ENCODE results near the gene RNASE12.
A peak's percentile ranks its signal among the peaks of the same experiment; 100 is the strongest.
"Not testable (repeated sequence)": the region's sequence is repeated elsewhere in the genome, so short reads cannot be mapped to it uniquely, and the experiment has no call there.

RNASE12 gene, protein sequence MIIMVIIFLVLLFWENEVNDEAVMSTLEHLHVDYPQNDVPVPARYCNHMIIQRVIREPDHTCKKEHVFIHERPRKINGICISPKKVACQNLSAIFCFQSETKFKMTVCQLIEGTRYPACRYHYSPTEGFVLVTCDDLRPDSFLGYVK

GRCh38 chr14:20591235-20591634, at the start of gene RNASE12:
Gene RNASE12 (minus strand): TSS chr14:20591376. CDS start chr14:20590723, 653 bp downstream.
- no peak within 1 kb of the TSS for H3K27ac ChIP-seq
- no peak for DNase-seq (ENCODE audit: low read depth, low spot score)

DNA sequence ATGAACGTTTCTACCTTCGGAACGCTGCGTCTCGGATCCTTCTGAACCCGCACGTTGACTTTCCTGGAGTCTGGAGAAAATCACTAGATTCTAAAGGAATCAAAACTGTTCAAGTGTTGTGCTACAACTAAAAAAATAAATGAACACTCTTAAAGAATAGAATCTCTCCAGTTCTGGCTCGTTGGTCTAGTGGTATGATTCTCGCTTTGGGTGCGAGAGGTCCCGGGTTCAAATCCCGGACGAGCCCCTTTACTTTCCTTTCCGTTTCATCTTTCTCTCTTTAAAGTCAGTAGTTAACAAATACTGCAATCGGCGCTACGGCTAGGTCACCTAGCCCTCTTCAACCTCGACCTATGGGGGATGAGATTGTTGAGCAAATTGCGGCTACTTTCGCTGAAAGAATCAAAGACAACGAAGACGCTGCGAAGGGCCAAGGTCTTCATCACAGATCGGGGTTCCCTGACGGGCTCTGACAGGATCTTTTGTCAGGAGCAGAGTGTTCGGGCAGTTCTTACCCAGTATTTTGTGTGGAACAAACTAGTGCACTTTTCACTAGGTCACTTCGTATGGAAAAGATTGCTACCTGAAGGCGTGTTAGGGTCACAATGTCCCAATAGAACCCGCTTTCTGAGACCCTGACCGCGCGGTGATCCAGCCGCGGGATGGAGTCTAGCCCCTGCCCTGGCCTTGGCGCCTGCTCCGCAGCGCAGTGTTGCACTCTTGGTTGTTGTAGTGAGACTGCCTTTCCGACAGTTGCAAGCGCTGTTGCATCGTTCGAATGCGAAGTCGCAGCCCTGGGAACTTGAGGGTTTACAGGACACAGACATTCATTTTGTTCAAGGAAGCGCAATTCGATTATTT, 41.9 kb upstream of the RNASE12 start:
- DNase-seq (ENCODE audit: low read depth, low spot score) = no peak
- H3K27ac ChIP-seq = no peak overlapping the region

DNA sequence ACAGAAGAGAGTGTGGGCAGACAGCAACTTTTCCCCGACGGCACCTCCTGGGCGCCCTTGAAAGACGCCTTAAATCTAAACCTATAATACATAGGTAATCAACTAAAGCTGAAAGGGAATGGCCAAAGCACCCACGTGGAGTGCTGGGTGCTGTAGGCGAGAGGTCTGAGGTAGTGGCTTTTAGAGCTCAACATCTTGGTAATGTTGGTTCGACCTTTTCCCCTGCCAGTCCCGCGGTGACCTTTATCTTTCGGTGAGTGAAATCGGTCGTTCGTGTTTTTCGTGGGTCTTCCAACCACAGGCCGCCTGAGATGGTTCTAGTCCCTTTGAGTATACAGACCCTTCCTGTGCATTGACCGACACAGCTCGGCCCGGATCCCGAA, 41.3 kb upstream of the RNASE12 start:
- DNase-seq (ENCODE audit: low read depth, low spot score) = no peak
- H3K27ac ChIP-seq = no peak overlapping the region

GRCh38 chr14:20631880-20632389, 40.8 kb upstream of the RNASE12 start:
- H3K27ac ChIP-seq = no peak overlapping the region
- DNase-seq (ENCODE audit: low read depth, low spot score) = no peak

GRCh38 chr14:20631023-20631879, 40.1 kb upstream of the RNASE12 start:
- H3K27ac ChIP-seq = peak overlapping the region; percentile 20
- no peak for DNase-seq (ENCODE audit: low read depth, low spot score)

GRCh38 chr14:20630340-20631022, 39.3 kb upstream of the RNASE12 start:
- no peak for DNase-seq (ENCODE audit: low read depth, low spot score)
- peak overlapping the region; percentile 20 for H3K27ac ChIP-seq

DNA sequence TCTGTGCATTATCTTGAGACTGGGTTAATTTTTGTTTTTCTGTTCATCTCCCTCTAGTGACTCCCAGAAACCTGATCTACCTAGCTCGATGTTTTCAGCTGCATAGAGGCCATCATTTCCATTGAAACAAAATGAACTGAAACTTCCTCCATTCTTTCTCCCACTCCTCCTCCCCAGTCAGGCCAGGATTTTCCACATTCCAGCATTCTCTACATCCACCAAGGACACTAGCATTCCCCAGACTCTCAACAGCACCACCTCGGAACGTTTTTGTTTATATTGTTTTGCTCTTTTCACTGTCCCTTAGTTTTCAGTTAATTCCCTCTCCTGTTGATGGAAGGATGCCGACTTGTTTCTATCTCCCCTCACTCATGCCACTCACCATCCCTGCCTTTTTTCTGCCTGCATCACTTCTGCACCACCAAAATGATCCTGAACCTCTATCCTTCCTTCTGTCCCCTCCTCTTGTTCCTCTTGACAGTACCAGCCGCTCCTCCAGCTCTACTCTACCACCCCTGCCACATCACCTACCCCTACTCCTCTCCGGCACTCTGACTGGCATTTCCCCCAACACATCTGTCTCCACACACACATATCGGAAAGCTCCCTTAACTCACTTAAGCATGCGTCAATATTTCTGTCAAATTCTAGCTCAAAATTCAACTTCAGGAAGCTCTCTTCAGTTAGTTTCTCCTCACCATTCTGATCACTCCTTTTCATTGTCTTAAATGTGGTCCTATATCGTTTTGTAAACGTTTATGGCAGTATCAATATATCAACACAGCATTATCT, 37.1 kb upstream of the RNASE12 start:
- H3K27ac ChIP-seq = peak overlapping the region; percentile 26
- DNase-seq (ENCODE audit: low read depth, low spot score) = no peak

- peak overlapping the region; percentile 26 for H3K27ac ChIP-seq
- no peak for DNase-seq (ENCODE audit: low read depth, low spot score)
Observed at GRCh38 chr14:20627346-20628027, 36.3 kb upstream of the RNASE12 start.

- H3K27ac ChIP-seq = no peak overlapping the region
- DNase-seq (ENCODE audit: low read depth, low spot score) = no peak
Observed at GRCh38 chr14:20626274-20626673, 35.1 kb upstream of the RNASE12 start.

GRCh38 chr14:20624495-20625070, 33.4 kb upstream of the RNASE12 start:
- peak overlapping the region; percentile 39 for H3K27ac ChIP-seq
- peak; percentile 48 for DNase-seq (ENCODE audit: low read depth, low spot score)

GRCh38 chr14:20623798-20624197, 32.6 kb upstream of the RNASE12 start:
- H3K27ac ChIP-seq = no peak overlapping the region
- no peak for DNase-seq (ENCODE audit: low read depth, low spot score)

- DNase-seq (ENCODE audit: low read depth, low spot score) = no peak
- H3K27ac ChIP-seq = no peak overlapping the region
Observed at GRCh38 chr14:20622816-20623291, 31.7 kb upstream of the RNASE12 start.

- no peak for DNase-seq (ENCODE audit: low read depth, low spot score)
Observed at GRCh38 chr14:20620798-20621478, 29.8 kb upstream of the RNASE12 start.

GRCh38 chr14:20619688-20620087, 28.5 kb upstream of the RNASE12 start:
- DNase-seq (ENCODE audit: low read depth, low spot score); H3K27ac ChIP-seq: not testable (repeated sequence)

More at GRCh38 chr14:20620798-20621478, 29.8 kb upstream of the RNASE12 start:
- H3K27ac ChIP-seq = no peak overlapping the region

GRCh38 chr14:20618271-20618749, 27.1 kb upstream of the RNASE12 start:
- DNase-seq (ENCODE audit: low read depth, low spot score) = no peak
- H3K27ac ChIP-seq = no peak overlapping the region

- no peak for DNase-seq (ENCODE audit: low read depth, low spot score)
- H3K27ac ChIP-seq = no peak overlapping the region
Observed at GRCh38 chr14:20617138-20618003, 26.2 kb upstream of the RNASE12 start.

GRCh38 chr14:20615996-20616395, 24.8 kb upstream of the RNASE12 start:
- no peak for DNase-seq (ENCODE audit: low read depth, low spot score)
- no peak overlapping the region for H3K27ac ChIP-seq
